Activated T-helper 9 cell treated with anti-CD3 and anti-CD28 coated beads, Interleukin-2, amount 50 U/mL, for 16 hours (primary cell): ENCODE measurements around the gene SRSF2.
"Not testable (repeated sequence)": the region's sequence is repeated elsewhere in the genome, so short reads cannot be mapped to it uniquely, and the experiment has no call there.

Source experiments
- DNase-seq: peaks from one replicate; pipeline ENCODE4 v3.0.0-alpha.2; 2020; ENCODE audit warnings: low read depth

SRSF2 gene

GRCh38 chr17:76700617-76701470 lies 36.3 kb downstream of the SRSF2 start:
- no peak for DNase-seq

- no peak for DNase-seq
Observed at GRCh38 chr17:76700270-76700616, 36.9 kb downstream of the SRSF2 start.

- not testable (repeated sequence) for DNase-seq
Observed at GRCh38 chr17:76698466-76698977, 38.6 kb downstream of the SRSF2 start.

GRCh38 chr17:76697702-76698465 lies 39.2 kb downstream of the SRSF2 start:
- no peak for DNase-seq

GRCh38 chr17:76696763-76697701 lies 40.1 kb downstream of the SRSF2 start:
- DNase-seq, result no peak

GRCh38 chr17:76695059-76695831 lies 41.9 kb downstream of the SRSF2 start:
- no peak for DNase-seq

- no peak for DNase-seq
Observed at GRCh38 chr17:76691379-76692191, 45.5 kb downstream of the SRSF2 start.

- DNase-seq, result no peak
Observed at GRCh38 chr17:76690596-76691280, 46.4 kb downstream of the SRSF2 start.

- DNase-seq, result no peak
Observed at GRCh38 chr17:76689859-76690258, 47.3 kb downstream of the SRSF2 start.

GRCh38 chr17:76688165-76688622 lies 48.9 kb downstream of the SRSF2 start:
- no peak for DNase-seq

GRCh38 chr17:76687298-76688164 lies 49.6 kb downstream of the SRSF2 start:
- DNase-seq, result no peak

- DNase-seq, result no peak
Observed at GRCh38 chr17:76686538-76687297, 50.4 kb downstream of the SRSF2 start.

GRCh38 chr17:76685846-76686245 lies 51.3 kb downstream of the SRSF2 start:
- DNase-seq, result no peak

GRCh38 chr17:76685366-76685765 lies 51.8 kb downstream of the SRSF2 start:
- no peak for DNase-seq

- no peak for DNase-seq
Observed at GRCh38 chr17:76684756-76685155, 52.4 kb downstream of the SRSF2 start.
